ENCODE measurements around the gene GADD45B.
"Not testable (repeated sequence)": the region's sequence is repeated elsewhere in the genome, so short reads cannot be mapped to it uniquely, and the experiment has no call there.

The GADD45B gene

DNA sequence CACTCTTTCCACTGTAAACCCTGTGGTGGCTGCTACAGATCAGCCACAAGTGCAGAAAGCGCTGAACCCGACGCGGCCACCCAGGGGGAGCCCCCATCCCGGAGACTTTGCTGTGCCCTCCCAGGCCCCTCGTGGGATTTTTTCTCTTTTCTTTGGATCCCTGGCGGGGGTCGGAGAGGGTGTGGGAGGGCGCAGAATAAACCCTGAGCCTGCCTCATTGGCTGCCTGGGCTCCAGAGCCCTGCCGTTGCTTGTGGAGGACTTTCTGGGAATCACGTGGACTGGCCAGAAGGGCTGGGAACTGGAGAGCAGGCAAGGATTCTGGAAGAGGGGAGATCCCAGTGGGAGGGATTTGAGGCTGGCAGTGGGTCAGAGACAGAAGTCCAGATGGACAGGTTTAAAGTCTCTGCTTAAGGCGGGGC is 24.9 kb downstream of the GADD45B start:
- no peaks in the 10 kb centered on the region for H3K9me3 ChIP-seq (ENCODE audit: insufficient read depth, low read length)
- no peak overlapping the region for H3K4me3 ChIP-seq (ENCODE audit: insufficient read depth, low read length, poor library complexity, severe bottlenecking)
- no peak overlapping the region for H3K9ac ChIP-seq (ENCODE audit: low read length)
- no peaks in the 10 kb centered on the region for H3K36me3 ChIP-seq (ENCODE audit: low read length)
- H4K20me1 ChIP-seq (ENCODE audit: low read depth, low read length) = no peaks in the 10 kb centered on the region
- no peak for TF ChIP-seq EZH2phosphoT487 (conservative IDR thresholded peaks at IDR 0.05; ENCODE audit: low read length)
- TF ChIP-seq, protein P1, sequence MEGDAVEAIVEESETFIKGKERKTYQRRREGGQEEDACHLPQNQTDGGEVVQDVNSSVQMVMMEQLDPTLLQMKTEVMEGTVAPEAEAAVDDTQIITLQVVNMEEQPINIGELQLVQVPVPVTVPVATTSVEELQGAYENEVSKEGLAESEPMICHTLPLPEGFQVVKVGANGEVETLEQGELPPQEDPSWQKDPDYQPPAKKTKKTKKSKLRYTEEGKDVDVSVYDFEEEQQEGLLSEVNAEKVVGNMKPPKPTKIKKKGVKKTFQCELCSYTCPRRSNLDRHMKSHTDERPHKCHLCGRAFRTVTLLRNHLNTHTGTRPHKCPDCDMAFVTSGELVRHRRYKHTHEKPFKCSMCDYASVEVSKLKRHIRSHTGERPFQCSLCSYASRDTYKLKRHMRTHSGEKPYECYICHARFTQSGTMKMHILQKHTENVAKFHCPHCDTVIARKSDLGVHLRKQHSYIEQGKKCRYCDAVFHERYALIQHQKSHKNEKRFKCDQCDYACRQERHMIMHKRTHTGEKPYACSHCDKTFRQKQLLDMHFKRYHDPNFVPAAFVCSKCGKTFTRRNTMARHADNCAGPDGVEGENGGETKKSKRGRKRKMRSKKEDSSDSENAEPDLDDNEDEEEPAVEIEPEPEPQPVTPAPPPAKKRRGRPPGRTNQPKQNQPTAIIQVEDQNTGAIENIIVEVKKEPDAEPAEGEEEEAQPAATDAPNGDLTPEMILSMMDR (IDR thresholded peaks at IDR 0.05; ENCODE audit: insufficient read depth, low read length, poor library complexity, severe bottlenecking) = no peak
- no peak overlapping the region for H2AFZ ChIP-seq (ENCODE audit: low read depth, low read length, severe bottlenecking)
- H3K79me2 ChIP-seq (ENCODE audit: insufficient read depth, low read length) = no peaks in the 10 kb centered on the region
- H3K27ac ChIP-seq (ENCODE audit: low read depth, low read length) = no peak overlapping the region
- H3F3A ChIP-seq (ENCODE audit: insufficient read depth) = no peaks in the 10 kb centered on the region
- no peak overlapping the region for H3K4me2 ChIP-seq (ENCODE audit: low read depth, low read length, poor library complexity, severe bottlenecking)
- no peaks in the 10 kb centered on the region for H3K9me2 ChIP-seq (replicated peaks; ENCODE audit: insufficient read depth, low read length)
- no peaks in the 10 kb centered on the region for H3K27me3 ChIP-seq (ENCODE audit: low read length)

DNA sequence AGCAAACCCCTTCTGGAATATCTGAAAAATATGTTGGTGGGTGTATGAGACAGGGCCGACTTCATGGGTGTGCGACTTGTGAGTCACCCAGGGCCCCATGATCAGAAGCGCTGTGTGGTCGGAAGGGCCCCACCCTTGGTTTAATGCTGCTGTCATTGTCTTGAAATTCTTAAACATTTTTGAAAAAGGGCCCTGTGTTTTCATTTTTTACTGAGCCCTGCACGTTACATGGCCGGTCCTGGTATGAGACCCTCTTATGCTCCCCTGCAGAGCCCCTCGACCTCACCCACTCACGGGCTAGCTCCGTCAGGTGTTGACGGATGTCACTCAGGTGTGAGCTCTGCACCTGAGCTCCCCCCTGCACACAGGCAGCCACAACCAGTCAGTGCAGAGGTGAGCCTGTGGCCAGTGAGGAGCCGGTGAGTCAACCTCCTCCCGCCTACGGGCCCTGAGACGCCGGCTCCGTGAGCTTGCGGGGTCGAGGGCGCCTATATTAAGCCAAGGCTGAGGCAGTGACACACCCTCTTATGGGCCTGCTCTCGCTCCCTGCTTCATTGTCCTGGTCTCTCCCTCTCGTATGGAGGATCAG is 27.7 kb downstream of the GADD45B start:
- Histone ChIP-seq H2AFZ (ENCODE audit: low read depth, low read length, severe bottlenecking) (no peak overlapping the region), H4K20me1 (ENCODE audit: low read depth, low read length) (no peaks in the 10 kb centered on the region), H3K36me3 (ENCODE audit: low read length) (no peaks in the 10 kb centered on the region), H3K9me2 (replicated peaks; ENCODE audit: insufficient read depth, low read length) (no peaks in the 10 kb centered on the region), H3K27ac (ENCODE audit: low read depth, low read length) (no peak overlapping the region), H3K9ac (ENCODE audit: low read length) (no peak overlapping the region), H3K27me3 (ENCODE audit: low read length) (no peaks in the 10 kb centered on the region), H3K4me2 (ENCODE audit: low read depth, low read length, poor library complexity, severe bottlenecking) (no peak overlapping the region), H3K79me2 (ENCODE audit: insufficient read depth, low read length) (no peaks in the 10 kb centered on the region), H3K4me3 (ENCODE audit: insufficient read depth, low read length, poor library complexity, severe bottlenecking) (no peak overlapping the region), H3K9me3 (ENCODE audit: insufficient read depth, low read length) (no peaks in the 10 kb centered on the region), H3F3A (ENCODE audit: insufficient read depth) (no peaks in the 10 kb centered on the region)
- TF ChIP-seq, protein P1 (IDR thresholded peaks at IDR 0.05; ENCODE audit: insufficient read depth, low read length, poor library complexity, severe bottlenecking) = no peak
- TF ChIP-seq EZH2phosphoT487 (conservative IDR thresholded peaks at IDR 0.05; ENCODE audit: low read length) = no peak

DNA sequence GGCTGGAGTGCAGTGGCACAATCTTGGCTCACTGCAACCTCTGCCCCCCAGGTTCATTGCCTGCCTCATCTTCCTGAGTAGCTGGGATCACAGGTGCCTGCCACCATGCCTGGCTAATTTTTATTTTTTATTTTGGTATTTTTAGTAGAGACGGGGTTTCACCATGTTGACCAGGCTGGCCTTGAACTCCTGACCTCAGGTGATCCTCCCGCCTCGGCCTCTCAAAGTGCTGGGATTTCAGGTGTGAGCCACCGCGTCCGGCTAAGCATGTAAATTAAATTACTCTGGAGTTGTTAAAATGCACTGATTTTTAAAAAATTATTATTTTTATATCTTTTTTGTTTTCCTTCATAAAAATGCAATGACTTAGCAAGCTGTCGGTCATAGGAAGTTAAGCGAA is 30.7 kb downstream of the GADD45B start:
- H3K9ac ChIP-seq (ENCODE audit: low read length); H3K27ac ChIP-seq (ENCODE audit: low read depth, low read length); H3K9me2 ChIP-seq (replicated peaks; ENCODE audit: insufficient read depth, low read length); H3K36me3 ChIP-seq (ENCODE audit: low read length); H3F3A ChIP-seq (ENCODE audit: insufficient read depth); H3K9me3 ChIP-seq (ENCODE audit: insufficient read depth, low read length); H3K4me2 ChIP-seq (ENCODE audit: low read depth, low read length, poor library complexity, severe bottlenecking); H3K27me3 ChIP-seq (ENCODE audit: low read length); H3K4me3 ChIP-seq (ENCODE audit: insufficient read depth, low read length, poor library complexity, severe bottlenecking); H4K20me1 ChIP-seq (ENCODE audit: low read depth, low read length); H3K79me2 ChIP-seq (ENCODE audit: insufficient read depth, low read length); H2AFZ ChIP-seq (ENCODE audit: low read depth, low read length, severe bottlenecking): not testable (repeated sequence)

DNA sequence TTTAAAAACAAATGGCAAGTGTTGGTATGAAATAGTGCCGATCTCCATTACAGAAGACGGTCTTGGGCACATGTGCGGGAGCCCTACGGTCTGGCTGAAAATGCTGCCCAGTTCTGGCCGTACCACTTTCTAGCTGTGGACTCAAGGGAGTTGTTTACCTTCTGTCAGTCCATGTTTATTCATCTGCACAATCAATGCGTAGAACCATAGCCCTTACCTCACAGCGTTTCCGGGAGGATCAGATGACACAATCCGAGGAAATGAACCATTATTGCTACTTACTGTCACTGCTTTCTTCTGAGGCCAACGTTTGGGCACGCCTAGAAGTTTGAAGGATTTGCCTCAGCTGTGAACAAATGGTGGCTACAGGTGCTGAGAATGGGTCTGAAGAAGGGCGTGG is 31.2 kb downstream of the GADD45B start:
- H2AFZ ChIP-seq (ENCODE audit: low read depth, low read length, severe bottlenecking) = no peak overlapping the region
- H4K20me1 ChIP-seq (ENCODE audit: low read depth, low read length) = no peaks in the 10 kb centered on the region
- no peaks in the 10 kb centered on the region for H3K9me2 ChIP-seq (replicated peaks; ENCODE audit: insufficient read depth, low read length)
- no peak overlapping the region for H3K4me3 ChIP-seq (ENCODE audit: insufficient read depth, low read length, poor library complexity, severe bottlenecking)
- H3K9me3 ChIP-seq (ENCODE audit: insufficient read depth, low read length) = no peaks in the 10 kb centered on the region
- H3K36me3 ChIP-seq (ENCODE audit: low read length) = no peaks in the 10 kb centered on the region
- H3K9ac ChIP-seq (ENCODE audit: low read length) = no peak overlapping the region
- no peaks in the 10 kb centered on the region for H3F3A ChIP-seq (ENCODE audit: insufficient read depth)
- H3K79me2 ChIP-seq (ENCODE audit: insufficient read depth, low read length) = no peaks in the 10 kb centered on the region
- H3K4me2 ChIP-seq (ENCODE audit: low read depth, low read length, poor library complexity, severe bottlenecking) = no peak overlapping the region
- no peaks in the 10 kb centered on the region for H3K27me3 ChIP-seq (ENCODE audit: low read length)
- H3K27ac ChIP-seq (ENCODE audit: low read depth, low read length) = no peak overlapping the region
- TF ChIP-seq EZH2phosphoT487 (conservative IDR thresholded peaks at IDR 0.05; ENCODE audit: low read length) = no peak
- TF ChIP-seq, protein P1 (IDR thresholded peaks at IDR 0.05; ENCODE audit: insufficient read depth, low read length, poor library complexity, severe bottlenecking) = no peak
